Eye (tissue), 1 donor: ENCODE results near the gene CMIP.

Experiments
- DNase-seq: peaks from one replicate; pipeline ENCODE4 v3.0.0-alpha.2; 2015

The CMIP gene

GRCh38 chr16:81496321-81496720, 51.7 kb downstream of the CMIP start:
- DNase-seq: peak; percentile 65

GRCh38 chr16:81496742-81497141, 52.1 kb downstream of the CMIP start:
- no peak for DNase-seq

DNA sequence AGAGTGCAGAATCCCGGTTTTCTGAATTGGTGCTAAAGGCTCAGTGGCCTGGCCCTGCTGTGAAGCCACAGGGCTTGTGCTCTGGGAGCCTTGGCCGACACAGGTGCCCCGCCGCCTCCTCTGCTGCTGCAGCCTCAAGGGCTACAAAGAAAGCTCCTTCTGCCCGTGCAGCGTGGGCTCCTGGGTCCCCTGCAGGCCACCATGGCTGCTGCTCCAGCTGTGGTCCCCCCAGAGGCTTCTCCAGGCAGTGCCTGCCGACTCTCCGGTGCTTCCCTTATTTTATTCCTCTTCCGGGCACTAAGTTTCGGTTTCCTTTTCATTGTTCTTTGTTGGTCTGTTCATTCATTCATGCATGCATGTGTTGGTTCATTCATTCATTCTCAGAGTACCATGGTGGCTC, 53.1 kb downstream of the CMIP start:
- DNase-seq: no peak

- DNase-seq: no peak
These were observed 53.7 kb downstream of the CMIP start for GRCh38 chr16:81498351-81498750.

- DNase-seq: no peak
These were observed 55.2 kb downstream of the CMIP start for GRCh38 chr16:81499576-81500380.

- no peak for DNase-seq
These were observed 56.4 kb downstream of the CMIP start for GRCh38 chr16:81500833-81501521.

GRCh38 chr16:81502396-81503070, 57.9 kb downstream of the CMIP start:
- peak; percentile 91 for DNase-seq

DNA sequence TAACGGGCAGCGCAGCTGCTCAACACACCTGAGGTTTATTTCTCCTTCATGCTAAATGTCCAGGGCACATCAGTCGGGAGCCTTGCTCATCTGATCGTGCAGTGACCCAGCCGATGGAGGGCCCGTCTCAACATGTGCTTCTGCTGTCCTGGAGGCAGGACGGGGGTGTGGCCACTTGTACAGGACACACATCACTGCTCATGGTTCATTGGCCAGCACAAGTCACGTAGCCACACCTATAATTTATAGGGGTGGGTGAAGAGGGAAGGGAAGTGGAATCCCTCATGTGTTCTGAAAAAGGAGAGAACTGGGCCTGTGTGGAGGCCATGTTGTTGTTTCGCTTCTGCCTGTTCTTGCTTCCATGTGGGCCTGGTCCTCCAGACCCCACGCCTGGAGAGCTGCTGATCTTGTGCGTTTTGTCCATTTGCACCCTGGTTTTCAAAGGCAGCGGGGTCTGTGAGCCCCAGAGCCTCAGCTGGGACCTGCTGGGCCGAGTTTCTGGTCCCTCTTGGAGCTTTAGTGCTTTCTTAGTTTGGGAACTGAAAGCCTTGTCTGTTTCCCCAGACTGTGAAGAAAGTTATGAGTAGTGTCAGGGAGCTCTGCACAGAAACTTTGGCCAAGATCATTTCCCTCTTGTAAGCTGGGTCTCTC, 60.5 kb downstream of the CMIP start:
- DNase-seq: no peak

DNA sequence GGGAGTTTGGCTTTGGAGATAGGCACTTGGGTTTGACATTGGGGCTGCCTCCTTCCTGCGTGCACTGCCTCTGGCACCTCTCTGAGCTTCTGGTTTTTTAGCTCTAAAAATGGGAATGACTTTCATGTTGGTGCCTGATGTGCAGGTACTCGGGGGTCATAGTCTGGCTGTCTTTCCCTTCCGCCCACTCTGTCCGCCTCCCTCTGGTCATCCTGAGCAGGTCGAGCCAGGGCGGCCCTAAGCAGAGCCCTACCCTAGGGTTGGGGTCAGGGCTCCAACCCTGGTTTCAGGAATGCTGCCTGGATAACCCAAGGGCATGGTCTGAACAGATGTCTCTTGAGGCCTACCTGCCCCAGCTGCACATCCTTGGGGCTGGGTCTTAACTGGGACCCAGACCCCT, 64.8 kb downstream of the CMIP start:
- no peak for DNase-seq

GRCh38 chr16:81510016-81510415, 65.4 kb downstream of the CMIP start:
- no peak for DNase-seq

DNA sequence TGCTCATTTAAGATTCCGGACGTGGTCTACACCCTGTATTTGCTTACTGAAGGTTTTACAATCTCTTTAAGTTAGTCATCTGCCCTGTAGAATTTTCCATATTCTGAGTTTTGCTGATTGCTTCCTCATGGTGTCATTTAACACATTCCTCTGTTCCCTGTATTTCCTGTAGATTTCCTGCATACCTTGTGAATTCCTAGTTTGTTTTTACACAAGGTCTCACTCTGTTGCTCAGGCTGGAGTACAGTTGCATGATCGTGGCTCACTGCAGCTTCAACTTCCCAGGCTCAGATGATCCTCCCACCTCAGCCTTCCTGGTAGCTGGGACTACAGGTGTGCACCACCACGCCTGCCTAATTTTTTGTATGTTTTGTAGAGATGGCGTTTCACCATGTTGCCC, 66.8 kb downstream of the CMIP start:
- no peak for DNase-seq

DNA sequence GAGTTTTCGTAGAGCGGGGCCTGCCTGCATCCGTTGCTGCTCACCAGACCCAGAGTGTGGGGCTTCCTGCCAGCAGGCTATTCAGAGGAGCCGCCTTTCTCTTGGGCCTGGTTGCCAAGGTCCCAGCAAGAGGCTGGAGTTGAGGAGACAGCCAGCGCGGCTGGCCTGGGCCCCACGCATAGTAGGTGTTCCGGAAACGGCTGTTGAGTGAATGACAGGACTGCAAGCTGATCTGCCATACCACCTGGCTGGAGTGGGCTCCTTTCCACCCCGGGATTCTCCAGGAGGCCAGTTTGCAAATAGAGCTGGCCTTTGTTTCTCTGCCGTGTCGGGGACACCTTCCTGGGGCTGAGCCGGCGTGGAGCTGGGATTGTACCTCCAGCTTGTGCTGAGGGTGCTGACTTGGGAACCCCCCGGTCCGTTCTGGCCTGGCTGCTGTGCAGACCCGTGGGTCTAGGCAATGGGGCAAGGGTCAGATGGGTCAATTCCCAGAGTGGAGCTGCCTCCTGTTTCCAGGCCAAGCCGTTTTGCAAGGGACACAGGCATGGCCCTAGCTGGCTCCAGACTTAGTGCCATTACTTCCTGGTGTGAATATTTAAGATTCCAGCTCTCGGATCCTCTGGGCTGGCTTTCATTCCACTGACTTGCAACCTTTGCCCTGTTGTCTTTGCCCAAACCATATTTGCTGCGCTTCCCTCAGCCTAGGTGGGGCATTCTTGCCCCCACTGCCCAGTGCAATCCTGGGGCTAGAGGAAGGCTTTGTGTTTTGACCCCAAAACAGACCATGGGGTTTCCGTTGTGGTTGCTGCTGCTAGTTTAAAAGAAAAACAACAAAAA, 68.8 kb downstream of the CMIP start:
- DNase-seq: no peak

- no peak for DNase-seq
These were observed 69.5 kb downstream of the CMIP start for GRCh38 chr16:81514041-81514559.

DNA sequence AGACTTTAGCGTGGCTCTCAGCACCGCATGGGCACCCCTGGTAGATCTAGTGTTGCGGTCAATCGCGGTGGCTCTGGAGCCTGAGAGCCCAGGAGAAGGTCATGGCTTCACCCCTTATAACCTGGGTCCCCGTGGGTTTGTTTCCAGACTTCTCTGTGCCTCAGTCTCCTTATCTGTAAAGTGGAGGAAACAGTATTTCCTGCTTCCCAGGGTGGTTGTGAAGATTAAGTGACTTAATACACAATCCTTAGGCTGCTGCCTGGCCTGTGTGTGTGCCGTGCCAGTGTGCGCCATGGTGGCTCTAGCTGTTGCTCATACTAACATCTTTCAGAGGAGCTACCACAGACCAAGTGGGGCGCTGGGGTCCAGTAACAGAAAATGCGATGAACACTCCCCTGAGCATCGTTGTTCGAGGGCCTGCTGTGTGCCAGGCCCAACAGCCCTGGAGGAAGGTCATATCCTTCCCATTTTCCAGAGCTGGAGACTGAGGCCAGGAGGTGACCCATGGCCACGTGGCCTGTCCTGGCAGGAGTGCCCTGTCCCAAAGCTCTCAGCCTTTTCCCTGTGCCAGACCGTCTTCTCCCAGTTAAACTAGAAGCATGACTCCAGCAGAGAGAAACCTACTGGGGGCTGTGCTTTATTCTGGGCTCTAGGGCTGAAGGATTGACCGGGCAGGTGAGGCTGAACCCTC, 70.1 kb downstream of the CMIP start:
- no peak for DNase-seq

DNA sequence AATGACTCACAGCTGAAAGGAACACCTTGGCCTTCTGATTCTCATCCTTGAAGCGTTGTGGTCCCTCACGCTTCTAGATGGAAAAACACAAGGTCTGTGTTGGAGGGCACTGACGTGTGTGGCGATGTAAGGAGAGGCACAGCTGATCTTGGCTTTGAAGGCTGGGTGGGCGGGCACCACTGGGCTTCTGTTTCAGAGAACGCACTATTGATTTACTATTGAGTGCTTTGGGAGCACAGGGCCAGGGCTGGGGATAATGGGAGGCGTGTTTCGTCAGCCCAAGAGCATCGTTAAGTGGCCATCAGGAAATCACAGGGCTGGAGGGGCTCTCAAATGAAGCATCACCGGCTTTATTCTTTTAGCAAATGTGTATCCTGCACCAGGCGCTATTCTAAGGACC, 70.7 kb downstream of the CMIP start:
- DNase-seq: peak; percentile 76

GRCh38 chr16:81515721-81516120, 71.1 kb downstream of the CMIP start:
- no peak for DNase-seq

- no peak for DNase-seq
These were observed 72.0 kb downstream of the CMIP start for GRCh38 chr16:81516478-81517149.

DNA sequence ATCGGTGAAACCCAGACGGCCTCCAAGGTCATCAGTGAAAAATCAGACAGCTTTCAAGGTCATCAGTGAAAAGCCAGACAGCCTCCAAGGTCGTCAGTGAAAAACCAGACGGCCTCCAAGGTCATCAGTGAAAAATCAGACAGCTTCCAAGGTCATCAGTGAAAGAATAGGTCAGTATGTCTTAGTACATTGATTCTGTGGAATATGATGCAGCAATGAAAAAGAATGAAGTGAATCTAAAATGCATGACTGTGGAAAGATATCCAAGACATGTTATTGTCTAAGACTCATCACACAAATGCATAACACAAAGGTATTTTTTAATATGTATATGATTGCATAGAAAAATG, 72.5 kb downstream of the CMIP start:
- no peak for DNase-seq

DNA sequence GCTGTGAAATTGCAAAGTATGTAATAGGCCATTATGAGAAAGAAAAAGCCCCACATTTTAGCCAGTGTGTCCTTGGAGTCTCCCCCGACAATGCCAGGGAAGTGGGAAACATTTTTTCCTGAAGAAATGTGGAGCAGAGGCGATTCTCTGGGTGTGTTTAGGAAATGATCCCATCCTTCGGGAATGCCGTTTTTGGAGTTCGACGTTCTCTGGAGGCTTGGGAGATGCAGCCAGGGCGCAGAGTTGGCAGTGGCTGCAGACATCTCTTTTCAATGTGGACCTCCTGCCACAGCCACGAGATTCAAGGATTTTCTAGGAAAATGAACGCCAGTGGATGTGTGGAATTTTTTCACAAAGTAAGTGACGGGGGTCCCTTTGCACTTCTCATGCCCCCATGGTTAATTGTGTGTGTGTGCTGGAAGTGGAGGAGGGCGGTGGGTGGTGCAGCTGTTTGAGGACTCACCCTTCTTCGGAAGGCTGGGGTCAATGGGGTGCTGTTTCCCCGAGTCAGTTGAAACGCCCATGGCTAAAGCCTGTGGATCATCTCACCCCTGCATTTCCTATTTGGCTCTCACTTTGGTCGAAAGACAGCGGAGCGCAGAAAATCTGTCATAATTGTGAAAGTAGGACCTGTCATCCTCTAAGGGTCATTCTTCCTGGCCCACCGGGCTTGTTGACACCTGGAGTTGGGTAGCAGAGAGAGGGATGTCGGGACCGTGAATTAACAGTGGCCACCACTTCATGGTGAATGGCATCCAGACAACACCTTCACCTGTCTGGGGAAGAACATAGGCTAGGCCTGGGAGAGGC, 73.2 kb downstream of the CMIP start:
- DNase-seq: no peak

GRCh38 chr16:81518439-81518757, 73.8 kb downstream of the CMIP start:
- no peak for DNase-seq
